DMS 273 (cell line): ENCODE results near the gene OLFML3.

Source experiments
- DNase-seq: peaks from one replicate; lab custom pipeline; 2025; ENCODE audit not compliant: unreplicated experiment; lab: John Stamatoyannopoulos, UW

The OLFML3 gene

GRCh38 chr1:114024049-114024448 lies 44.8 kb downstream of the OLFML3 start:
- DNase-seq, result peak; percentile 74

- DNase-seq, result no peak
These were observed 46.5 kb downstream of the OLFML3 start for GRCh38 chr1:114025609-114026401.

- DNase-seq, result no peak
These were observed 47.5 kb downstream of the OLFML3 start for GRCh38 chr1:114026797-114027196.
